Measurements from ENCODE around the gene ADAT2.

The ADAT2 gene

GRCh38 chr6:143441010-143441409 lies 9.5 kb downstream of the ADAT2 start:
- no peak for DNase-seq

DNA sequence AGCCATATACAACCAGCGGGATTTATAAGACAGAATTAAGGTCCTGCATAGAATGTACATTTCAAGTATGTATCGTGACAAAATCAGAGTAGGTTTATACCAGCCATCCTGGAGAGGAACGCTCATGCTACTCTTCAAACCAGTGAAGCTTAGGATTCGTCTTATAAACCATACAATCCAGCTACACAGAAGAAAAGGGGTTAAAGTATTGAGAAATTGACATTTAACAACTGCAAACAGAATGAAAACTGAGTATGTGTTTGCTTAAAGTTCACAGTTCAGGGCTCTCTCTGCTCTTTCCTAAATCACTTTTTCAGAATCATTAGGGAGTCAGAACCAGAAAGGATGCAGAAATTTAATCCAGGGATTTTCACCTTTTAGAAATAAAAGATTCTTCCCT lies 17.9 kb downstream of the ADAT2 start:
- DNase-seq = no peak

GRCh38 chr6:143431226-143431625 lies 19.3 kb downstream of the ADAT2 start:
- no peak for DNase-seq

GRCh38 chr6:143429970-143430369 lies 20.5 kb downstream of the ADAT2 start:
- DNase-seq = no peak

GRCh38 chr6:143427109-143427817 lies 23.2 kb downstream of the ADAT2 start:
- DNase-seq = peak; percentile 40 to 60

- DNase-seq = no peak
Observed at GRCh38 chr6:143426026-143426425, 24.5 kb downstream of the ADAT2 start.

DNA sequence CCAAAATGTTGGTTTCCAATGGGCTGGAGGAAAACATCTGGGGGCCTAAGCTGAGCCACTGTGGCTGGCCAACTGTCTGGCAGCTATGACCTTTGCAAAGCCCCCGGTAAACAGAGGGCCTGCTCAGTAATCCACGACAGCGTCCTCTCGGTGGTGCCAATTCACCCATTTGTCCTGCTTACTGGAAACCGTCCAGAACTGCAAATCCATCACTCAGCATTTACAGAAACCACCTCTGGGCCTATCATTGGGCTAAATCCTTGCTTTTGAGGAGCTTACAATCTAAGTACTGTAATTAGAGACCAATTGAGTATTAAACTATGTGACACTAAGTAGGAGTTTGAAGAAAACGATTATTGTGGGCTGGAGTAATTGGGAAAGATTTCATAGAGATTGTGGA lies 31.0 kb downstream of the ADAT2 start:
- no peak for DNase-seq

GRCh38 chr6:143414769-143415168 lies 35.7 kb downstream of the ADAT2 start:
- no peak for DNase-seq

- no peak for DNase-seq
Observed at GRCh38 chr6:143410859-143411270, 39.6 kb downstream of the ADAT2 start.

GRCh38 chr6:143408787-143409162 lies 41.7 kb downstream of the ADAT2 start:
- no peak for DNase-seq

DNA sequence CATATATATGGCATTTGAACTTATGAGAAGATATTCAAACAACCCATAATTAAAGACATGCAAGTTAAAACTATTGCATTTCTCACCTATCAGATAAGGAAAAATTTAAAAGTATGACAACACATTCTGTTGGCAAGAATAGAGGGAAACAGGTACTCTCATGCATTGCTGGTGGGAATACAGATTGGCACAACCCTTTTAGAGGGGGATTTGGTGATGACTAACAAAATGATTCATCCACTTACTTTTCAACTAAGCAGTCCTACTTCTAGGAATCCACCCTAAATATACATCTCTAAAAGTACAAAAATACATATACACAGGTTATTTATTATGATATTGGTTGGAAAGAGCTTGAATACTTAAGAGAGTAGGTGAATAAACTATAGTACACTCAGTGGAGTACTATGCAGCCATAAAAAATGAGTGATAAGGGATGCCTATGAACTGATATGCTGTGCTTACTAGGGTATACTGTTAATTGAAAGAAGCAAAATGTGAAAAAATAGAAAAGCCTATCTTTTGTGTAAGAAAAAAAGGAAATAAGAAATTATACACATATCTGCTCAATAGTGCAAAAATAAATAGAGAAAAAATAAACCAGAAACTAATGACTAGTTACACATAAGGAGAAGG lies 42.2 kb downstream of the ADAT2 start:
- no peak for DNase-seq

DNA sequence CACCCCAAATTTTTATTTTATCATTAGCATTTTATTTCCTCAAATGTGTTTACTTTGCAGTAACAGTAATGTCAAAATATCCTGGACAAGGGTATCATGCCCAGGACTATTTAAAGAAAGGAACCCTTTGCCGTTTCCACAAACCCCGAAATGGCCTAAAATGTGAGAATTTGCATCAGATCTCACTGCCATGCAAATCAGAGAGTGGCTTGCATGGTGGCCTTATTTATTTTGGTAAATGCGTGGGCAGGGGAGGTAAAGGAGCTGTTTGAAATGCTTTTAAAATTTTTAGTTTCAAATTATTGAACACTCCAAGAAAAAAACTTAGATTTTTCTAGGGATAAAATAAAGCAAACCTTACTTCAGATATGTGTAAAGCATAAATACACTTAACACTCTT lies 43.8 kb downstream of the ADAT2 start:
- DNase-seq = no peak

GRCh38 chr6:143405373-143406154 lies 44.9 kb downstream of the ADAT2 start:
- no peak for DNase-seq

GRCh38 chr6:143402721-143403336 lies 47.7 kb downstream of the ADAT2 start:
- no peak for DNase-seq

GRCh38 chr6:143401636-143402370 lies 48.7 kb downstream of the ADAT2 start:
- no peak for DNase-seq

DNA sequence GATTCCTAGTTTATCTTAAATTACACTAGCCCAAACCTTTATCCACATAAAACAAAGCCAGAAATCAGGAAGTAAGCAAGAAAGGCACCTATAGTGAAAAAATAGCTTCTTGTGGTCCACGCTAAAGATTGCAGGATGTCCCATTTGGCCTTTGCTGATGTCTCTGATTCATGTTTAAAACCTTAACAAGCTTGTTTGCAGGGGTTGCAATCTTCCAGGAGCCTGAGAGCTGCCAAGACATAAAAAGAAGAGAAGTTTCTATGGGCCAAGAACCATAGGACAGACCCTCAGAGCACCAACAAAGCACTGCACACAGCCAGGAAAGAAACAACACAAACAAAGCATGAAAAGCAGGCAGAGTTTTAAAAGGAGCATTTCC lies 49.4 kb downstream of the ADAT2 start:
- DNase-seq = no peak

DNA sequence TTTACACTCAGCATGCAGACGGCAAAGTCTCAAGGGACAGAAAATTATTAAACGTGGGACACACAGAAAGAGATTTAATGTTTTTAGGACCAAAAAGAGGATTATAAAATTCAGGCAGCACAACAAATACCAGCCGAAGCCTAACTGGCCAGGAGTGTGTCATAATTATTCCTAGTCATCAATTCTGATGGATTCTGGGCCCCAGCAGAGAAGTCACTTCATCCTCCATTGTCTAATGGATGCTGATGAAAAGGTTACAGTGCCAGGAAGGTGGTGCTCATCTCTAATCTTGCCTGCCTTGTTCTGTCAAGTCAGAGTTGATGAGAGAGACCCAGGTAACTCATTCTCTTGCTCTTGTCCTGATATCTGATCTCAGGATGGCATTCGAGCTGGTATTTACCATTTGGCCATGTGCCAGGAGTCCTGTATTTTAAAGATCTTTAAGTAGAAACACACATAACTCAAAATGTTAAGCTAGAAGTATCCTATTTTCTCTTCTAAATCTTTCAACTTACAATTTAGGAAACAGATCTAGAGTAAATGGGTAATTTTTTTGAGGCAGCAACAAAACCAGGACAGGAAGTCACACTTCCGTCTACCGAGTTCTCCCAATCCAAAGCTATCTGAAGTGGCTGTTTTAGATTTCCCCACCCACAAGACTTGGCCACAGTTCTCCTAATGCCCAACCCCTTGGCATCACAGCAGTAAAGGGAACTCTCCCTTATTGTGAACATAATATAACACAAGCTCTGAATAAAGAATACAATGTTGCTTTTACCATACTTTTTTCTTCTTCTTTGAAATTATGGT lies 50.0 kb downstream of the ADAT2 start:
- peak in 1 of 2 experiments; percentile 11 for DNase-seq

- no peak for DNase-seq
Observed at GRCh38 chr6:143399775-143400174, 50.7 kb downstream of the ADAT2 start.

DNA sequence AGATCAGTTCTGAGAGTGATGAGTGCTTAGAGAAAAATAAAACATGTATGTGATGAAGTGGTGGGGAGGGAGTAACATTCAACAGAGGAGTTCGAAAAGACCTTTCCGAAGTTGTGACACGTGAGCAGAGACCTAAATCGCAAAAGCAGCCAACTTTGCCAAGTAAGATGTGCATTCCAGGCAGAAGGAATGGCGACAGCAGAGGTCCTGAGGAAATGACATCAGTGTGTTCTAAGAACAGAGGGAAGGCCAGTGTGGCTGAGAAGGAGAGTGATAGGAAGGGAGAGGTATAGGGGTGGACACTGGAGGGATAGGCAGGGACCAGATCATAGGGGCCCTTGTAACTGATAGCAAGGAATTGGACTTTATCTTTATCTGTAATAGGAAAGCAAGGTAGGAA lies 51.3 kb downstream of the ADAT2 start:
- DNase-seq = no peak

- peak in 1 of 2 experiments; percentile 15 for DNase-seq
Observed at GRCh38 chr6:143397227-143398222, 53.0 kb downstream of the ADAT2 start.

Measured in NCI-H2081 (cell line).